GM18498 (cell line): Measurements from ENCODE around the gene C2orf49.
A peak's percentile ranks its signal among the peaks of the same experiment; 100 is the strongest.

Experiments used
- ATAC-seq: cut with Tn5 transposase; IDR thresholded peaks from one replicate; pipeline ENCODE4 v1.9.1; 2021; ENCODE audit warnings: mild to moderate bottlenecking, moderate library complexity; ENCODE audit not compliant: unreplicated experiment

Gene C2orf49

DNA sequence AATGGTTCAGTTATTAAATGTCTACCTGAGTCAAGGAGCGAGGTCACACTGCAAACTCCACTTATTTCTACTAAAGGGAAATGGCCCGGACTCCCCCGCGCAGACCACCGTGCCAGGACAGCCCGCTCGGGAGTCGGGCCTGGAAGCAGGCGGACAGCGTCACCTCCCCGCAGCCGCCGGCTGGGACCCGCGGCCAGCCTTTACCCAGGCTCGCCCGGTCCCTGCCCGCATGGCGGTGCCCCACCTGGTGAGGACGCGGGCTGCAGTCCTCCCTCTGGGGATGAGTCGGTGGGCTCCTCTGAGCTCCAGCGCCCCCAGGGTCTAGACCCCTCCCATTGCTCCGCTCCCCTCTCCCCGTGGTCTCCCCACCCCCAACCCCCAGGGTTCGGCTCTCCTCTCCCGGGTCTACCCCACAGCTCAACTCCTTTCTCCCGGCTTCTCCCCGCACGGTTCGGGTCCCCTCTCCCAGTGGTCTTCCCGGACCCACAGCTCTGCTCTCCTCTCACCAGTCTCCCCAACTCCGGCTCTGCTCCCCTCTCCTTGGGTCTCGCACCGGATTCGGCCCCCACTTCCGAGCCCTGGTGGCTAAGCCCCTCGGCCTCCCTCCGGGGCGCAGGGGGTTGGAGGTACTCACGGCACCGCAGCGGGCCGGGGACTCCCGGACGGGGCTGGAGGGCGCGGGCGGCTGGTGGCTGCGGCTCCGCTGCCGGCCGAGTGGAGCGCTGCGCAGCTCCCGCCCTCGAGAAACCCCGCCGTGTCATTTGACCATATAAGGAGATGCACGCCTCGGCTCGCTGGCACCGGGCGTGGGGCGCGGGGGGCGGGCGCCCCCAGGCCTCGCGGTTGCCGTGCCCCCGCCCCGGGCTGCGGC, 61.2 kb downstream of the C2orf49 start, which contains the start of gene FHL2:
Gene FHL2, minus strand, starts transcription at position 716 of the 871 bp plus-strand sequence. CDS start 12,535 bp downstream, outside the sequence.
- ATAC-seq, result peak; percentile 100
